Measurements from ENCODE around the gene TRAPPC2L.

TRAPPC2L gene

DNA sequence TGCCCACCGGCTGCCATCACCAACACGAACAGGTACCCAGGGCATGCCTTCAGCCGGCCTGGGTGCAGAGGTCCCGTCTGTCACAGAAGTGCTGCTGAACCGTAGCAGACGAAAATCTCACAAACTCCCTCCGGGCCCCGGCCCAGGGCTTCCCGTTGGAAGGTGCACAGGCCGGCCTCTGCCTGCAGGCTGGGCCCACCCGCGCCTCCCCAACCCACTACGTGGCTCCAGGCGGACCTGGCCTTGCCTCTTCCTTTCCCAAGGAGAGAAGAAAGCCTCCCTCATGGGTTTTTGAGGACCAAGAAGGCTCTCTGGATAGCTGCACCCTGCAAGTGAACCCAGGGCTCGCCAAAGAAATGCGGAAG lies 55.0 kb downstream of the TRAPPC2L start:
- DNase-seq: no peak

Data from hematopoietic multipotent progenitor cell treated with erythropoietin and hydrocortisone succinate and interleukin-3 and kit ligand, for 4 days (in vitro differentiated cells).